DOHH2 (cell line): ENCODE measurements around the gene ZNF280A.

Source experiments
- EZH2phosphoT487 ChIP-seq: fragments of 200-600 bp; sonication (generic); IDR thresholded peaks from 2 replicates; pipeline ENCODE4 v1.6.1; 2017; ENCODE audit warnings: borderline replicate concordance, mild to moderate bottlenecking, antibody characterized with exemption, low read length, moderate library complexity, mixed read lengths
- TF ChIP-seq, protein P1 (sequence below): fragments of 200-600 bp; sonication (generic); IDR thresholded peaks from one replicate; pipeline ENCODE4 v1.5.1; 2014; ENCODE audit warnings: antibody characterized with exemption, mild to moderate bottlenecking, low read depth, low read length; ENCODE audit not compliant: poor library complexity, severe bottlenecking

DNA sequence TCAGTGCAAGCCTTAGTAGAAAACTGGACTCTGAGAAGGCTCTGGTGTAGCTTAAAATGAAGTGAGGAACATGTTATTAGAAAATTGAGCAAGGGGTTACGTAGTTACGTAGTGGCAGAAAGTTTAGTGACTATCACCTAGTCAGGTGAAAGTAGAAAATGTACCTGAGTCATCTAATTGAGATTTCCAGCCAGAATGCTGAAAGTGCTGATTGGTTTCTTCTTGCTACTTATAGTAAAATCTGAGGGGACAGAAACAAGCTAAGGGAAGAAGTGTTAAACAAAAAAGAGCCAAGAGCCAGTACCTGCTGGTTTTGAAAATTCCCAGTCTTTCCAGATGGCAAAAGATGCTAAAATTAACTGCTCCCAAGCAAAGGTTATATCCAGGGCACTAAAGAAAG, 41.0 kb downstream of the ZNF280A start:
- TF ChIP-seq, protein P1, sequence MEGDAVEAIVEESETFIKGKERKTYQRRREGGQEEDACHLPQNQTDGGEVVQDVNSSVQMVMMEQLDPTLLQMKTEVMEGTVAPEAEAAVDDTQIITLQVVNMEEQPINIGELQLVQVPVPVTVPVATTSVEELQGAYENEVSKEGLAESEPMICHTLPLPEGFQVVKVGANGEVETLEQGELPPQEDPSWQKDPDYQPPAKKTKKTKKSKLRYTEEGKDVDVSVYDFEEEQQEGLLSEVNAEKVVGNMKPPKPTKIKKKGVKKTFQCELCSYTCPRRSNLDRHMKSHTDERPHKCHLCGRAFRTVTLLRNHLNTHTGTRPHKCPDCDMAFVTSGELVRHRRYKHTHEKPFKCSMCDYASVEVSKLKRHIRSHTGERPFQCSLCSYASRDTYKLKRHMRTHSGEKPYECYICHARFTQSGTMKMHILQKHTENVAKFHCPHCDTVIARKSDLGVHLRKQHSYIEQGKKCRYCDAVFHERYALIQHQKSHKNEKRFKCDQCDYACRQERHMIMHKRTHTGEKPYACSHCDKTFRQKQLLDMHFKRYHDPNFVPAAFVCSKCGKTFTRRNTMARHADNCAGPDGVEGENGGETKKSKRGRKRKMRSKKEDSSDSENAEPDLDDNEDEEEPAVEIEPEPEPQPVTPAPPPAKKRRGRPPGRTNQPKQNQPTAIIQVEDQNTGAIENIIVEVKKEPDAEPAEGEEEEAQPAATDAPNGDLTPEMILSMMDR: no peak
- no peak for TF ChIP-seq EZH2phosphoT487
